ENCODE results near the gene DCLK1.

GRCh38 chr13:36157480-36157879 lies 26.3 kb upstream of the DCLK1 start:
- no peak for TF ChIP-seq POLR2A (IDR thresholded peaks at IDR 0.05)
- TF ChIP-seq CTCF (IDR thresholded peaks at IDR 0.05): no peak

All from right lobe of liver (tissue), 4 donors.